HG03196 (cell line): ENCODE results near the gene SAP25.
"Not testable (repeated sequence)": the region's sequence is repeated elsewhere in the genome, so short reads cannot be mapped to it uniquely, and the experiment has no call there.

Experiments
- ATAC-seq: cut with Tn5 transposase; IDR thresholded peaks from one replicate; pipeline ENCODE4 v1.9.1; 2021; ENCODE audit not compliant: unreplicated experiment

SAP25 gene

DNA sequence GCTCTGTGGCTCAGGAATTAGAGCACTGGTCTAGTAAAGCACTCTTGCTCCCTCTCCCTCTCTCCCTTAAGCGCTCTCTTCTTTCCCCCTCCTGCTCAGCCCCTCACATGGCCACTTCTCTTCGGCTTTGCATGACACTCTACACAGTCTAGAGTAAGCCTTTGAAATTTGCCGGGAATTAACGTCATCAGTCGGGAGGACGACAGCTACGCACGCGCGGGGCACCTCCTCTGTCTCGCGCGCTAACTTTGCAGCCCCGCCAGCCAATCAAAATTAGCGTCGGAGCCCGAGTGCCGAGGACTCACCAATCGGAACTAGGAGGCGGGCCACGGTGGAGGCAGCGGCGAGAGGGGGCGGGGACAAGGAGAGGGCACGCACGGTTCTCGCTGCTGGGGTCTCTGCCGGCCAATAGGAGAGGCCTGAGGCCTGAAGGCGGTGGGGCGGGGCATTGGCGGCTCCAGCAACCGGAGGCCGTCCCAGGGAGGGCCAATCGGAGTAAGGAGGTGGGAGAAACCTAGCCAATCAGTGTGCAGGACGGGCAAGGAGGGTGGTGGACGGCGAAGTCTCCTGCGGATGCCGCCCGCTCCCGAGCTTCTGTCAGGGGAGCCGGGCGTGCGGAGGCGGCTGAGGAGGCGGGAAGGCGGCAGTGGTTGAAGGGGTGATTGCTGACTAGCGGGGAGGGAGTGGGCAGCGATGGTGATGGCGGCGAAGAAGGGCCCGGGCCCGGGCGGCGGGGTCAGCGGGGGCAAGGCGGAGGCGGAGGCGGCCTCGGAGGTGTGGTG, 34.9 kb downstream of the SAP25 start, which contains the start of gene AGFG2:
TSS of gene AGFG2 (plus strand) at position 550 of the 782 bp plus-strand sequence. CDS start at position 694, 144 bp downstream.
- ATAC-seq = peak; percentile 92

DNA sequence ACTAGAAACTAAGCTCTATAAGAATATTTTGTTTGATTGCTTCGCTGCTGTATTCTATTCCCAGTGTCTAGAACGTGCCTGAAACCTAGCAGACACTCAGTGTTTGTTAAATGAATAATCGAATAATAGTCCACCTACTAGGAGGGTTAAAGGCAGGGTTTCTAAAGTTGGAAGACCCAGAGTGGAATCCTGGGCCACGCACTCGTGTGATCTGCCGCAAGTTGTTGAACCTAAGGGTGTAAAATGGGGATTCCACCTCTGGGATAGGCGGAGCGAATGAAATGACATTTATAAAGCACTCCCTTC, 35.4 kb downstream of the SAP25 start:
- ATAC-seq = no peak

DNA sequence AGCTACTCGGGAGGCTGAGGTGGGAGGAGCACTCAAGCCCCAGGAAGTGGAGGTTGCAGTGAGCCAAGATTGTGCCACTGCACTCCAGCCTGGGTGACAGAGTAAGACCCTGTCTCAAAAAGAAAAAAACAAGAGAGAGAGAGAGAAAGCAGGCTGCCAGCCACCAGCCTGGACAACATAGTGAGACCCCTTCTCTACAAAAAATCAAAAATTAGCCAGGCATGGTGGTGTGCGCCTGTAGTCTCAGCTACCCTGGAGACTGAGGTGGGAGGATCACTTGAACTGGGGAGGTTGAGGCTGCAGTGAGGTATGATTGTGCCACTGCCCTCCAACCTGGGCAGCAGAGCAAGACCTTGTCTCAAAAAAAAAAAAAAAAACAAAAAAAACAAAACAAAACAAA, 37.0 kb downstream of the SAP25 start:
- not testable (repeated sequence) for ATAC-seq

DNA sequence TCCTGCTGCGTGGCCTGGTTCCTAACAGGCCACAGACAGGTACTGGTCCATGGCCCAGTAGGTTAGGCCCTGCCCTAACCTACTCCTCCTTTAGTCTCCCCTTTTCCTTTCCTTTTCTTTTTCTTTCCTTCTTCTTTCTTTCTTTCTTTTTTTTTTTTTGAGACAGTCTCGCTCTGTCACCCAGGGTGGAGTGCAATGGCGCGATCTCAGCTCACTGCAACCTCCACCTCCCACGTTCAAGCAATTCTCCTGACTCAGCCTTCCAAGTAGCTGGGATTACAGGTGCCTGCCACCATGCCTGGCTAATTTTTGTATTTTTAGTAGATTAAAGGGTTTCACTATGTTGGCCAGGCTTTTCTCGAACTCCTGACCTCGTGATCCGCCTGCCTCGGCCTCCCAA, 37.7 kb downstream of the SAP25 start:
- not testable (repeated sequence) for ATAC-seq

DNA sequence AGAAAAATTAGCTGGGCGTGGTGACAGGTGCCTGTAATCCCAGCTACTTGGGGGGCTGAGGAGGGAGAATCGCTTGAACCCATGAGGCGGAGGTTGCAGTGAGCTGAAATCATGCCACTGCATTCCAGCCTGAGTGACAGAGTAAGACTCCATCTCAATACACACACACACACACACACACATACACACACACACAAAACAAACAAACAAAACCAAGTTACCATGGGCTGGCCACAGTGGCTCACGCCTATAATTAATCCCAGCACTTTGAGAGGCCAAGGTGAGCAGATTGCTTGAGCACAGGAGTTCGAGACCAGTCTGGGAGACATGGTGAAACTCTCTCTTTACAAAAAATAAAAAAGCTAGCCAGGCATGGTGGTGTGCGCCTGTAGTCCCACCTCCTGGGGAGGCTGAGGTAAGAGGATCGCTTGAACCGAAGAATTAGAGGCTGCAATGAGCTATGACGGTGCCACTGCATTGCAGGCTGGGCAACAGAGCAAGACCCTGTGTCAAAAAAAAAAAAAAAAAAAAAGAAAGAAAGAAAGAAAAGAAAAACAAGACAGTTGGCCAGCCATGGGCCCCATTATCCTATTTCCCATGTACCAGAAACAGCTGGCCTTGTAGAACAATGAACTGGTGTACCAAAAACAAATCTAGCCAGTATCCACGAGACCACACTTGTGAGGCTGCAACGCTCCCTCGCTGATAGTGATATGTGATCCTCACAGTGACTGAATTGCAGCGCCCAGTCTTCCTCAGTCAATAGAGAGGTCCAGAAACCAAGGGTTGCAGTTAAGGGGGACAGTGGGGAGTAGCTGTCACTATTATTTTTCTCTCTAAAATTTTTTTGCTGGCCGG, 41.3 kb downstream of the SAP25 start:
- ATAC-seq = no peak

DNA sequence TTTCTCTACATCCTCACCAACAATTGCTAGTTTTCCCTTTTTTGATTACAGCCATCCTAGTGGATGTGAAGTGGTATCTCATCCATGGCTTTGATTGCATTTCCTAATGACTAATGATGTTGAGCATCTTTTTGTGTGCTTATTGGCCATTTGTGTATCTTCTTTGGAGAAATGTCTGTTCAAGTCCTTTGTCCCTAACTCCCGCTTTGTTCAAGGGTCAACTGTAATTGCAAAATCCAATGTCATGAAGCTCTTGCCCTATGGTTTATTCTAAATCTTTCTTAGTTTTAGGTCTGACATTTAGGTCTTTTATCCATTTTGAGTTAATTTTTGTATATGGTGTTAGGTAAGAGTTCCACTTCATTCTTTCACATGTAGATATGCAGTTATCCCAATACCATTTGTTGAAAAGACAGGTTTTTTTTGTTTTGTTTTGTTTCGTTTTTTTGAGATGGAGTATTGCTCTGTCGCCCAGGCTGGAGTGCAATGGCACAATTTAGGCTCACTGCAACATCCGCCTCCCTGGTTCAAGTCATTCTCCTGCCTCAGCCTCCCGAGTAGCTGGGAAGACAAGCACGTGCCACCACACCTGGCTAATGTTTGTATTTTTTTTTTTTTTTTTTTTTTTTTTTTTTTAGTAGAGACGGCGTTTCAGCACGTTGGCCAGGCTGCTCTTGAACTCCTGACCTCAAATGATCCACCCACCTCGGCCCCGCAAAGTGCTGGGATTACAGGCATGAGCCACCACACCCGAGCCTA, 45.4 kb downstream of the SAP25 start:
- ATAC-seq = not testable (repeated sequence)

DNA sequence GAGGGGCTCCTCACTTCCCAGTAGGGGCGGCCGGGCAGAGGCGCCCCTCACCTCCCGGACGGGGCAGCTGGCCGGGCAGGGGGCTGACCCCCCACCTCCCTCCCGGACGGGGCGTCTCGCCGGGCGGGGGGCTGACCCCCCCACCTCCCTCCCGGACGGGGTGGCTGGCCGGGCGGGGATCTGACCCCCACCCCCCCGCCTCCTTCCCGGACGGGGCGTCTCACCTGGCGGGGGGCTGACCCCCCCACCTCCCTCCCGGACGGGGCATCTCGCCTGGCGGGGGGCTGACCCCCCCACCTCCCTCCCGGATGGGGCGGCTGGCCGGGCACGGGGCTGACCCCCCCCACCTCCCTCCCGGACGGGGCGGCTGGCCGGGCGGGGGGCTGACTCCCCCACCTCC, 50.5 kb downstream of the SAP25 start:
- not testable (repeated sequence) for ATAC-seq
